H1 (cell line): ENCODE data around the gene STEAP3. TPM values are rescaled to one million over a fixed set of nuclear protein-coding genes. Genes with fewer than 3 reads are reported as not detected.

Experiments used
- CTCF ChIA-PET: fragments of 300-600 bp; sonication (Branson Sonifier 250); formaldehyde crosslinking; loops from one replicate; lab custom pipeline; 2021; ENCODE audit not compliant: partially characterized antibody; lab: Charles Lee
- POLR2A ChIA-PET: fragments of 300-600 bp; sonication (Branson Sonifier 250); formaldehyde crosslinking; loops from one replicate; lab custom pipeline; 2021; ENCODE audit warnings: inconsistent platforms; ENCODE audit not compliant: partially characterized antibody; lab: Charles Lee
- DNase-seq, 2 experiments: peaks; one replicate each; pipeline versions ENCODE4 v3.0.0 to v3.0.0-alpha.2; 2010 to 2022; ENCODE audit warnings: low spot score in 2 of 2, low read depth in 1 of 2, mixed read lengths in 1 of 2
- FAIRE-seq: peaks from 2 replicates; lab custom pipeline; 2011; peaks lifted over from hg19 to GRCh38; lab: Jason Lieb, UNC
- H2AFZ ChIP-seq: 2 replicates; pipeline ENCODE4 v1.8.1; 2012; ENCODE audit warnings: low read length, inconsistent platforms
- H2AK5ac ChIP-seq: 2 replicates; pipeline ENCODE4 v1.6.1; 2013; ENCODE audit warnings: low read depth, low read length
- H2BK120ac ChIP-seq: replicated peaks from 2 replicates; pipeline ENCODE3; 2013; ENCODE audit warnings: low read depth, low read length, inconsistent platforms
- H2BK12ac ChIP-seq: 2 replicates; pipeline ENCODE4 v1.6.1; 2013; ENCODE audit warnings: low read depth, low read length
- H2BK15ac ChIP-seq: 2 replicates; pipeline ENCODE4 v1.6.1; 2013; ENCODE audit warnings: low read length
- H2BK20ac ChIP-seq: 2 replicates; pipeline ENCODE4 v1.6.1; 2013; ENCODE audit warnings: low read length
- H2BK5ac ChIP-seq: 2 replicates; pipeline ENCODE4 v1.6.1; 2013; ENCODE audit warnings: low read depth, low read length
- H3K14ac ChIP-seq: 2 replicates; pipeline ENCODE4 v1.6.1; 2013; ENCODE audit warnings: inconsistent platforms; ENCODE audit not compliant: insufficient read length
- H3K18ac ChIP-seq: 2 replicates; pipeline ENCODE4 v1.6.1; 2013; ENCODE audit warnings: low read length; ENCODE audit errors: extremely low read depth
- H3K23ac ChIP-seq: 2 replicates; pipeline ENCODE4 v1.6.1; 2013; ENCODE audit warnings: inconsistent platforms; ENCODE audit not compliant: insufficient read length
- H3K23me2 ChIP-seq: 2 replicates; pipeline ENCODE4 v1.6.1; 2013; ENCODE audit warnings: low read depth, low read length
- H3K27ac ChIP-seq: 2 replicates; pipeline ENCODE4 v1.6.1; 2011; ENCODE audit warnings: low read depth, low read length, inconsistent platforms
- H3K27me3 ChIP-seq, 4 experiments: replicated peaks in 1 of 4; 1 replicate in 1 of 4; 2 replicates in 3 of 4; pipeline versions ENCODE4 v1.6.1 to v1.8.1; 2011 to 2013; ENCODE audit warnings: low read length in 3 of 4, mild to moderate bottlenecking in 3 of 4, inconsistent platforms in 2 of 4, mixed read lengths in 2 of 4, moderate library complexity in 1 of 4; ENCODE audit not compliant: control insufficient read depth in 3 of 4, insufficient read depth in 3 of 4; ENCODE audit errors: extremely low read depth in 1 of 4
- H3K36me3 ChIP-seq, 4 experiments: 2 replicates each; pipeline versions ENCODE4 v1.6.1 to v1.8.1; 2011 to 2013; ENCODE audit warnings: mild to moderate bottlenecking in 4 of 4, low read length in 3 of 4, moderate library complexity in 2 of 4, control low read depth in 1 of 4, inconsistent platforms in 1 of 4; ENCODE audit not compliant: insufficient read depth in 4 of 4, control insufficient read depth in 2 of 4
- H3K4ac ChIP-seq: replicated peaks from 2 replicates; pipeline ENCODE3; 2013; ENCODE audit warnings: low read length, low read depth, mixed read lengths, inconsistent platforms; ENCODE audit not compliant: insufficient read length
- H3K4me1 ChIP-seq, 4 experiments: replicated peaks in 1 of 4; 1 replicate in 1 of 4; 2 replicates in 3 of 4; pipeline versions ENCODE4 v1.6.1 to v1.8.1; 2011 to 2013; ENCODE audit warnings: low read length in 3 of 4, inconsistent platforms in 2 of 4, mixed read lengths in 1 of 4; ENCODE audit not compliant: insufficient read depth in 4 of 4, control insufficient read depth in 3 of 4
- H3K4me2 ChIP-seq, 2 experiments: 2 replicates each; pipeline versions ENCODE4 v1.6.1 to v1.8.1; 2011 to 2013; ENCODE audit warnings: low read depth in 2 of 2, low read length in 2 of 2, control low read depth in 1 of 2, inconsistent platforms in 1 of 2, mild to moderate bottlenecking in 1 of 2; ENCODE audit not compliant: insufficient read depth in 1 of 2
- H3K4me3 ChIP-seq, 4 experiments: fragments of 200-600, 300-600 bp in 1 of 4; sonication (generic), shearing (Covaris generic), sonication (Bioruptor Twin) in 1 of 4; 2 replicates each; pipeline versions ENCODE4 v1.5.1 to v1.8.1; 2011 to 2016; ENCODE audit warnings: low read length in 4 of 4, low read depth in 3 of 4, control low read depth in 2 of 4, inconsistent platforms in 2 of 4, mild to moderate bottlenecking in 2 of 4, mixed read lengths in 1 of 4, moderate library complexity in 1 of 4; ENCODE audit not compliant: insufficient read depth in 2 of 4; ENCODE audit errors: extremely low read depth in 1 of 4
- H3K56ac ChIP-seq: replicated peaks from 2 replicates; pipeline ENCODE3; 2013; ENCODE audit warnings: low read depth, mild to moderate bottlenecking, mixed read lengths, low read length, inconsistent platforms; ENCODE audit not compliant: insufficient read length
- H3K79me1 ChIP-seq: 2 replicates; pipeline ENCODE4 v1.6.1; 2013; ENCODE audit warnings: low read depth, low read length, control low read depth
- H3K79me2 ChIP-seq, 2 experiments: 2 replicates each; pipeline versions ENCODE4 v1.6.1 to v1.8.1; 2012 to 2013; ENCODE audit warnings: low read length in 2 of 2, mild to moderate bottlenecking in 2 of 2, inconsistent platforms in 1 of 2; ENCODE audit not compliant: insufficient read depth in 2 of 2, control insufficient read depth in 1 of 2
- H3K9ac ChIP-seq, 4 experiments: replicated peaks in 1 of 4; 1 replicate in 1 of 4; 2 replicates in 3 of 4; pipeline versions ENCODE4 v1.6.1 to v1.8.1; 2011 to 2013; ENCODE audit warnings: low read depth in 3 of 4, low read length in 3 of 4, control low read depth in 2 of 4, mild to moderate bottlenecking in 2 of 4, moderate library complexity in 2 of 4, inconsistent platforms in 1 of 4; ENCODE audit errors: extremely low read depth in 1 of 4
- H3K9me3 ChIP-seq, 2 experiments: 2 replicates each; pipeline versions ENCODE4 v1.6.1 to v1.8.1; 2012 to 2013; ENCODE audit warnings: mild to moderate bottlenecking in 2 of 2, moderate library complexity in 2 of 2, control low read depth in 1 of 2, inconsistent platforms in 1 of 2, low read depth in 1 of 2, low read length in 1 of 2, mixed read lengths in 1 of 2; ENCODE audit not compliant: insufficient read depth in 2 of 2
- H4K20me1 ChIP-seq, 2 experiments: replicated peaks in 1 of 2; 2 replicates each; pipeline versions ENCODE3 to v1.8.1; 2011 to 2013; ENCODE audit warnings: inconsistent platforms in 2 of 2, low read length in 2 of 2, mild to moderate bottlenecking in 1 of 2; ENCODE audit not compliant: insufficient read depth in 2 of 2, control insufficient read depth in 1 of 2
- H4K5ac ChIP-seq: 2 replicates; pipeline ENCODE4 v1.6.1; 2013; ENCODE audit warnings: low read length, low read depth, mixed read lengths, inconsistent platforms; ENCODE audit not compliant: insufficient read length
- H4K8ac ChIP-seq: 2 replicates; pipeline ENCODE4 v1.8.0; 2013; ENCODE audit warnings: mild to moderate bottlenecking, moderate library complexity, low read length, inconsistent platforms; ENCODE audit not compliant: insufficient read depth; ENCODE audit errors: extremely low read depth
- H4K91ac ChIP-seq: replicated peaks from 2 replicates; pipeline ENCODE3; 2013; ENCODE audit warnings: low read length, mixed read lengths, inconsistent platforms; ENCODE audit not compliant: insufficient read length
- ASH2L ChIP-seq: fragments of 200-600, 300-600 bp; sonication (generic); IDR thresholded peaks from one replicate; pipeline ENCODE4 v1.7.1; 2017; ENCODE audit warnings: low read length
- FOSL1 ChIP-seq: IDR thresholded peaks from 2 replicates; pipeline ENCODE4 v1.6.1; 2011; ENCODE audit warnings: mild to moderate bottlenecking, low read depth, low read length, moderate library complexity; ENCODE audit not compliant: insufficient read depth
- PHF8 ChIP-seq: fragments of 200-600 bp; sonication (generic); conservative IDR thresholded peaks from 2 replicates; pipeline ENCODE4 v1.7.1; 2012; ENCODE audit warnings: low read depth, mild to moderate bottlenecking, inconsistent platforms, low read length, moderate library complexity
- RXRA ChIP-seq: IDR thresholded peaks from 2 replicates; pipeline ENCODE4 v1.6.1; 2011; ENCODE audit warnings: low read depth, mild to moderate bottlenecking, low read length, moderate library complexity; ENCODE audit not compliant: insufficient read depth
- SIX5 ChIP-seq: IDR thresholded peaks from 2 replicates; pipeline ENCODE4 v1.6.1; 2011; ENCODE audit warnings: mild to moderate bottlenecking, low read depth, low read length
- TAF7 ChIP-seq: optimal IDR thresholded peaks from 2 replicates; pipeline ENCODE3; 2011; ENCODE audit warnings: low read depth, mild to moderate bottlenecking, inconsistent platforms, low read length, moderate library complexity, borderline replicate concordance
- WGBS, 2 experiments: shearing (Covaris generic) in 1 of 2; methylation state at CpG; one replicate each; pipeline versions ENCODE4 v1.1.6 to v1.1.7; 2013 to 2015; ENCODE audit warnings: low lambda C conversion rate in 2 of 2, mixed read lengths in 2 of 2, inconsistent platforms in 1 of 2, low coverage in 1 of 2, missing lambda C conversion rate in 1 of 2; ENCODE audit not compliant: insufficient replicate concordance in 2 of 2, insufficient coverage in 1 of 2, insufficient read length in 1 of 2; ENCODE audit errors: extremely low coverage in 1 of 2, missing lambda C conversion rate in 1 of 2; 5-methylcytosine and 5-hydroxymethylcytosine counted together
- polyA plus RNA-seq, 7 experiments: library from polyadenylated mRNA; depleted of rRNA in 3 of 7; stranded (reverse) in 5 of 7; unstranded in 2 of 7; fragments of >200 nt in 5 of 7; fragments of 200-250 nt in 2 of 7; gene quantifications; 1 replicate in 5 of 7; 2 replicates in 1 of 7; 4 replicates in 1 of 7; pipeline versions ENCODE4 v1.2.1 to v1.2.3, GENCODE V29; 2011 to 2013; ENCODE audit warnings: missing spikeins in 2 of 7, mixed read lengths in 2 of 7
- total RNA-seq: library from RNA; stranded (reverse); fragmentation: NEBNext Ultra II Directional; extraction: Animal tissue kit (Norgen Biotek cat#: 25700); gene quantifications from 2 replicates; pipeline ENCODE4 v1.2.1, GENCODE V29; 2021
- TF ChIP-seq, protein P1 (sequence below), 3 experiments: IDR thresholded peaks; 1 replicate in 2 of 3; 2 replicates in 1 of 3; pipeline versions ENCODE4 v1.5.1 to v1.6.1; 2011; ENCODE audit warnings: low read length in 3 of 3, mild to moderate bottlenecking in 3 of 3, inconsistent platforms in 2 of 3, low read depth in 1 of 3, moderate library complexity in 1 of 3; ENCODE audit not compliant: insufficient read depth in 1 of 3; ENCODE audit errors: control extremely low read depth in 1 of 3

Gene STEAP3
- total and polyA plus RNA-seq, 2 of the 8 experiments (the other 6 are each of a cell fraction or from before 2014, with no cell fraction given), result 21.7 to 27.9 TPM

GRCh38 chr2:119197529-119198239, 25.9 kb upstream of the STEAP3 start:
- H3K4me3 ChIP-seq, result no peak overlapping the region
- peaks cover 3 to 14% (median 7%) of the 10 kb centered on the region in 4 experiments; a peak in 5 of 7 replicates for H3K4me1 ChIP-seq
- H2BK120ac ChIP-seq, result no peak overlapping the region
- WGBS, 2 experiments, result 77% methylated on average over 10 of the region's 10 CpGs; no CpG with 5 or more reads in 1 of the 2 experiments
- peak overlapping the region; percentile 29; the same call in 1 of the 2 replicates for H2BK12ac ChIP-seq
- no peak overlapping the region for H3K9ac ChIP-seq
- no peaks in the 10 kb centered on the region; the same call in 1 of the 2 replicates for H3K23me2 ChIP-seq
- peak overlapping the region; percentile 58 for H4K91ac ChIP-seq
- H3K79me1 ChIP-seq, result no peaks in the 10 kb centered on the region
- no peak overlapping the region for H3K23ac ChIP-seq
- no peaks in the 10 kb centered on the region; a peak in 1 of 7 replicates for H3K27me3 ChIP-seq
- H3K4me2 ChIP-seq, result no peak overlapping the region; a peak in 1 of 4 replicates
- ChIA-PET CTCF (interaction anchor here (0.7 to 3.8 kb wide), 11 partner anchors 12 to 315 kb away, joined by 3 to 23 read pairs (median 5); no protein-coding TSS in a partner anchor), POLR2A (interaction anchor here (1.9 to 2.7 kb wide), 2 partner anchors 8 to 58 kb away, joined by 5 to 11 read pairs; no protein-coding TSS in a partner anchor)
- H3K27ac ChIP-seq, result no peak overlapping the region
- H4K8ac ChIP-seq, result no peak overlapping the region
- H4K20me1 ChIP-seq, result no peaks in the 10 kb centered on the region
- H3K9me3 ChIP-seq, result no peaks in the 10 kb centered on the region
- H2BK15ac ChIP-seq, result 0 out of 2 replicates have a peak overlapping the region, but pooled peaks have one; percentile 92
- FAIRE-seq (no peak), DNase-seq (no peak)
- TF ChIP-seq, protein P1, sequence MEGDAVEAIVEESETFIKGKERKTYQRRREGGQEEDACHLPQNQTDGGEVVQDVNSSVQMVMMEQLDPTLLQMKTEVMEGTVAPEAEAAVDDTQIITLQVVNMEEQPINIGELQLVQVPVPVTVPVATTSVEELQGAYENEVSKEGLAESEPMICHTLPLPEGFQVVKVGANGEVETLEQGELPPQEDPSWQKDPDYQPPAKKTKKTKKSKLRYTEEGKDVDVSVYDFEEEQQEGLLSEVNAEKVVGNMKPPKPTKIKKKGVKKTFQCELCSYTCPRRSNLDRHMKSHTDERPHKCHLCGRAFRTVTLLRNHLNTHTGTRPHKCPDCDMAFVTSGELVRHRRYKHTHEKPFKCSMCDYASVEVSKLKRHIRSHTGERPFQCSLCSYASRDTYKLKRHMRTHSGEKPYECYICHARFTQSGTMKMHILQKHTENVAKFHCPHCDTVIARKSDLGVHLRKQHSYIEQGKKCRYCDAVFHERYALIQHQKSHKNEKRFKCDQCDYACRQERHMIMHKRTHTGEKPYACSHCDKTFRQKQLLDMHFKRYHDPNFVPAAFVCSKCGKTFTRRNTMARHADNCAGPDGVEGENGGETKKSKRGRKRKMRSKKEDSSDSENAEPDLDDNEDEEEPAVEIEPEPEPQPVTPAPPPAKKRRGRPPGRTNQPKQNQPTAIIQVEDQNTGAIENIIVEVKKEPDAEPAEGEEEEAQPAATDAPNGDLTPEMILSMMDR (IDR thresholded peaks at IDR 0.05; ENCODE audit: control extremely low read depth in 1 of 3, insufficient read depth in 1 of 3, low read depth in 1 of 3, low read length in 3 of 3), result no peak
- TF ChIP-seq TAF7 (no peak), PHF8 (no peak), SIX5 (no peak), FOSL1 (no peak), ASH2L (no peak), RXRA (no peak)
- no peaks in the 10 kb centered on the region for H3K79me2 ChIP-seq
- H4K5ac ChIP-seq, result no peak overlapping the region
- 0 out of 2 replicates have a peak overlapping the region, but pooled peaks have one; percentile 4 for H2BK5ac ChIP-seq
- no peak overlapping the region for H3K4ac ChIP-seq
- H2AFZ ChIP-seq, result no peak overlapping the region
- H2AK5ac ChIP-seq, result no peak overlapping the region
- H3K36me3 ChIP-seq, result no peaks in the 10 kb centered on the region
- H3K14ac ChIP-seq, result no peak overlapping the region
- no peak overlapping the region for H3K56ac ChIP-seq
- H2BK20ac ChIP-seq, result peak overlapping the region; percentile 90; the same call in 1 of the 2 replicates
- no peak overlapping the region; the same call in 1 of the 2 replicates for H3K18ac ChIP-seq
